HS-5 (cell line): ENCODE data around the gene NUTF2.
A peak's percentile ranks its signal among the peaks of the same experiment; 100 is the strongest.

Experiments used
- DNase-seq: peaks from one replicate; pipeline ENCODE4 v3.0.0-alpha.2; 2012; ENCODE audit warnings: low read depth

NUTF2 gene

DNA sequence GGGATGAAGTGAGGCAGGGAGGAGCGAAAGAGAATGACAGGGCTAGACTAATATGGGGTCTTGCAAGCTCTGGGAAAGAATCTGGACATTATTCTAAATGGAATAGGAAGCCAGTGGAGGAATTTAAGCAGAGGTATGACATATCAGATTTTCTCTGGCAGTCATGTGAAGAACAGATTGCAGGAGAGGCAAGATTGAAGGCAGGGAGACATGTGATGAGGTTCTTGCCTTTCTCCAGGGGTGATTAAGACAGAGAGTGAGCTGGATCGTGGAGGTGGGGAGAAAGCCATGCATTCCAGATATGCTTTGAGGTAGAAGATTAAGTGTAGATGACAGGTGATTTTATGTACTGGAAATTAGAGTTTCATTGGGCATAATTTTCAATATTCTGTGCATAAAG lies 8.9 kb upstream of the NUTF2 start:
- DNase-seq = no peak

DNA sequence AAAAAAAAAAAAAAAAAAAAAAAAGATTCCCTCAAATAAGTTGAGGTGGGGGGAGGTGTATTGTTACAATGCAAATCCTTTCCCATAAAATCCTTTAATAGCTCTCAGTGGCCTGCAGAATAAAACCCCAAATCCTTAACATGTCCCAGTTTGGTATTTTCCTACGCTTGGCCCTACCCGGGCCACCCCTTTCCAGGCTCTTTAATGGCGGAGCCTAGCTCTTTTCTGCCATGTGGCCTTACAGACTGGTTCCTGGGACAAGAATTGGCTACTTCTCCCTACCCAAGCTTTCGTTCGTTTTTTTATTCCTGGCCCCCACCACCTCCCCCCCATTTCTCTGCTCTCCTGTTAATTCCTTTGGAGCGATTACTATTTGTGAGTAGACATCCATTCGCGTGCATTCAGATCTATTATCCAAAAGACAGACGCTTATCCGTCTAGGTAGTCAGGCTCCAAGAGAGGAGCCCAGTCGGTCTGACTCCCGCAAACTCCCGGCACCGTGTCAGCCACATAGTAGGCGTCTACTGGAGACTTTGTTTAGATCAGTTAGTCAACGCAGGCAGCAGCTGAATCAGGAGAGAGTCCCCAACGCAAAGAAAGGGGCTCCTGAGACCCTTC lies 5.4 kb upstream of the NUTF2 start:
- no peak for DNase-seq

DNA sequence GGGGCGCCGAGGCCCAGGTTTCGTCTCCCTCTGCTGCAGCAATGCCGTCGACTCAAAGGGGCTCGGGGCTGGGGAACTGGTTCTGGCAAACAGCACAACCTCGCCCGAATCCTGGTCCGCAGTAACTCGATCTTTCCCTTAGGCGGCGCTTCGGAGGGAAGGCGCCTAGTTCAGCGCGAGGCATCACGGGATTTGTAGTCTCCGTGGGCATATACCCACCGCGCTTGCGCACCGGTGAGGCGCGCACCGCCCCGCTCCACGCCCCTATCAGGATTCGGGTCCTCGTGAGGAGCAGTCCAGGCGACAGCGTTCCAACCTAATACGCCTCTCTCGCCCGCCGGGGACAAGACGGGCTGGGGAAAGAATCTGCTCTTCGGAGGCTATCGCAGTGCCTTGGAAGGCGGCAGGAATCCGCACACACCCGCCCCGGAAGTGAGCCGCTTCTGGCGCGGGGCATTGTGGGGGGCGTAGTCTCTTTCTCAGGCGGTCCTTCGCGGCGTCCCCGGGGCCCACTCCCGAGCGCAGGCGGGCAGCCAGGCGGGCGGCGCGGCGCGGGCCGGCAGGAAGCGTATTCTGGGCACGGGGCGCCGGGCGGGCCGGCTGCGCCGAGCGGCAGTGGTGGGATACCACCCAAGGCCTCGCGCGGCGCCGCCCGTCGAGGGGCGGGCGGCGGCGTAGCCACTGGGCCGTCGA lies 4.8 kb upstream of the NUTF2 start, which contains the start of gene THAP11:
TSS of gene THAP11 (plus strand) at position 505 of the 693 bp plus-strand sequence. CDS start 235 bp downstream, outside the sequence.
- DNase-seq = peak; percentile 86

DNA sequence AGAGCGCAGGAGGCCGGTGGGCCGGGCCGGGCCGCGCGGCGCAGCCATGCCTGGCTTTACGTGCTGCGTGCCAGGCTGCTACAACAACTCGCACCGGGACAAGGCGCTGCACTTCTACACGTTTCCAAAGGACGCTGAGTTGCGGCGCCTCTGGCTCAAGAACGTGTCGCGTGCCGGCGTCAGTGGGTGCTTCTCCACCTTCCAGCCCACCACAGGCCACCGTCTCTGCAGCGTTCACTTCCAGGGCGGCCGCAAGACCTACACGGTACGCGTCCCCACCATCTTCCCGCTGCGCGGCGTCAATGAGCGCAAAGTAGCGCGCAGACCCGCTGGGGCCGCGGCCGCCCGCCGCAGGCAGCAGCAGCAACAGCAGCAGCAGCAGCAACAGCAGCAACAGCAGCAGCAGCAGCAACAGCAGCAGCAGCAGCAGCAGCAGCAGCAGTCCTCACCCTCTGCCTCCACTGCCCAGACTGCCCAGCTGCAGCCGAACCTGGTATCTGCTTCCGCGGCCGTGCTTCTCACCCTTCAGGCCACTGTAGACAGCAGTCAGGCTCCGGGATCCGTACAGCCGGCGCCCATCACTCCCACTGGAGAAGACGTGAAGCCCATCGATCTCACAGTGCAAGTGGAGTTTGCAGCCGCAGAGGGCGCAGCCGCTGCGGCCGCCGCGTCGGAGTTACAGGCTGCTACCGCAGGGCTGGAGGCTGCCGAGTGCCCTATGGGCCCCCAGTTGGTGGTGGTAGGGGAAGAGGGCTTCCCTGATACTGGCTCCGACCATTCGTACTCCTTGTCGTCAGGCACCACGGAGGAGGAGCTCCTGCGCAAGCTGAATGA lies 4.0 kb upstream of the NUTF2 start:
- no peak for DNase-seq

DNA sequence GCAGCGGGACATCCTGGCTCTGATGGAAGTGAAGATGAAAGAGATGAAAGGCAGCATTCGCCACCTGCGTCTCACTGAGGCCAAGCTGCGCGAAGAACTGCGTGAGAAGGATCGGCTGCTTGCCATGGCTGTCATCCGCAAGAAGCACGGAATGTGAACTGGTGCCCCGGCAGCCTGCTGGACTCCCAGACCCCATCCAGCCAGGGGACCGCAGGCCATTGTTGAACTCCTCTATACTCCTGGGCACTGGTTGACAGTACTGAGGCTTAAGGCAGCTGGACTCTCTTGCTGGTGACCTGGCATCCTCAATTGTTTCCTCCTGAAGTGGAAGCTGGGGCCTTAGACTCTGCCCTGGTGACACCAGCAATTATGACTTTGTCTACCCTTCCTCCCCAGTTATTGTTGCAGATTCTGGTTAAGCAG lies 3.4 kb upstream of the NUTF2 start:
- DNase-seq = no peak

DNA sequence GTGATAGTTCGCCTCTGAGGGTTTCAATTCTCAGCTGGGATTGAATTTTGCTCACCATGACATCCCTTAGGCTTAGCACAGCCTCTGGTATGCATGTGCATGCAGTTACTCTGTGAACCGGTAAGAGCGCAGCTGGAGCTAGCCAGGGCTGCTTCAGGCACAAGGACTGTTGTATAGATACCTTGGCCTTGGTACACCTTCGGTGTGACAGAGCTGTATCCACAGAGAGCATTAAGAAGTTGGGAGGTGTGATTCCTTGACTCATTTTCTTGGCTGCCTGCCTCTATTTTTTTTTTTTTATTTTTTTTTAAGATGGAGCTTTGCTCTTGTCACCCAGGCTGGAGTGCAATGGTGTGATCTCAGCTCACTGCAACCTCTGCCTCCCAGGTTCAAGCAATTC lies 2.2 kb upstream of the NUTF2 start:
- DNase-seq = no peak

DNA sequence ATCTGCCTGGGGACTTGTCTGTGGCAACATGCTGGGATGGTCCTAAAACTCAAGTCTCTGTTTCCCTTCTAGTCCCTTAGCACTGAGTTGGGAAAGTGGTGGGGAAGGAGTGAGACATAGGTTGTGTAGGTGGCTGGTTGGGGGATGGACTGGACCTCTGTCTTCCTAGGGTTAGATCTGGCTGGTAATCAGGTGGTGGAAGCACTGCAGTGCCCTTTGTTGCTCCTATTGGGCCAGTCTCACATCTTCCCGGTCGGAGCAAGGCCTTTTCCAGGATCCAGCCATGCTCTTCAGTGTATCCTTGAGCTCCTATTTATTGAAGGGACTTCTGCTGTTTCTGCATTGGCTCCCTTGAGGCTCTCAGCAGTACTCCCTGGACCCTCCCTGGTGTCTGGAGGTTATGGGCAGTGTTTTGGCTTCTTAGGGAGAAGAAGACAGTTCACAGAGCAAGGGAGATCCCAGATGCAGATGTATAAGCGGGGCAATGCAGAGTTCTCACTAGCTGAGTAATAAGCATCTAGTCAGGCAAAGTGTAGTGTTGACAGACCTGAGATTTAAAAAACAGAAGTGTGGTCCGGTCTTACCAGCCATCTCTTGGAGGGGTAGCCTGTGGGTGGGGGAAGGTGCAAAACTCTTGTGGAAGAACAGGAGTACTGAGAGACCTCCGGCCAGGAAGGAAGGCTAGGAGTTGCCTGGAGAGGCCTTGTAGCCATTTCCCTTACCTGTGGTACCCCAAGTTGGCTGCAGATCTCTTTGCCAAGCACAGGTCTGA lies 1.3 kb upstream of the NUTF2 start:
- DNase-seq = no peak

DNA sequence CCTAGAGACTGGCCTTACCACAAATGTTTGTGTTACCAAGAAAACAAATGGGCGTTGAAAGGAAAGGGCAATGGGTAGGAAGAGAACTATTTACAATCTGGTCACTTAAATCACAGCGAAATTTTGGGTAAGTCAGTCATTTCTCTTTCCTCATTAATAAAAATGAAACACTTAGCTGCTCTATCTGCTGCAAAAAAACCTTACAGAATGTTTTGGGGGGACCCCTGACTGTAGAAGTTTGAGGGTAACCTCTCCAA lies 742 bp upstream of the NUTF2 start:
- no peak for DNase-seq

DNA sequence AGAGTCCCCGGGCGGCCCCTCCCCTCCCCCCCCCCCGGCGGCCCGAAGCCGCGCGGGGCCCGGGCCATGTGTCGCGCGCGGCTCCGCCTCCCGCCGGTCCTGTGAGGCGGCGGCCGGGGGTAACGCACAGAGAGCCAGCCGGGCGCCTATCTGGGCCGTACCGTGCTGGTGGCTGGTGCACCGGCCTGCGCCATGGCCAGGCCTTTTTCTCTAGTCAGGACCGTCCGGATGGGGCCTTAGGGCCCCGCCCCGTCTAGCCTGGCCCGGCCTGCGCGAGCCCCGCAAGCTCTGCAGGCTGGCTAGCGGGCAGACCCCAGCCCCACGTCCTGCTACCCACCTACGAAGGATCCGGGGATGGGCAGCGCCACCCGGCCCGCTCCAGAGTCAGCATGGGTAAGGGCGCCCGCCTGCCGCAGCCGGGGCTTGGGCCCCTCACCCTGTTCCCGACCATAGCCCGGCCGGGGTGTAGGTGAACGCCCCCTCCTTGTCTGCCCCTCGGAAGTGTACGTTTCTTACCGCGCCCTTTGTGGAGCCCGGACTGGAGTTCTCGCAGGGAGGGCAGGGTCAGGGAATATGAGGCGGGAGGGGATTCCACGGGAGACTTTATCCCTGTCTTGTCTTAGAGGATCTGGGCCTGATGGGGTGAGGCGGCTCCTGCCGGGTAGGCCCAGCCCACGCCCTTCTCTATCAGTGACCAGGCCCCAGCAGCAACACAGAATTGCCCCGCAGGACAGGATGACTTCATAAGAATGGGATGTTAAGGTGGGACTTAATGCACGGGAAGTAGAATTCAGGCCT lies 530 bp downstream of the NUTF2 start, which contains the start of gene CENPT:
TSS of gene CENPT (minus strand) at position 630 of the 798 bp plus-strand sequence. CDS start 13,834 bp downstream, outside the sequence.
- DNase-seq = no peak

DNA sequence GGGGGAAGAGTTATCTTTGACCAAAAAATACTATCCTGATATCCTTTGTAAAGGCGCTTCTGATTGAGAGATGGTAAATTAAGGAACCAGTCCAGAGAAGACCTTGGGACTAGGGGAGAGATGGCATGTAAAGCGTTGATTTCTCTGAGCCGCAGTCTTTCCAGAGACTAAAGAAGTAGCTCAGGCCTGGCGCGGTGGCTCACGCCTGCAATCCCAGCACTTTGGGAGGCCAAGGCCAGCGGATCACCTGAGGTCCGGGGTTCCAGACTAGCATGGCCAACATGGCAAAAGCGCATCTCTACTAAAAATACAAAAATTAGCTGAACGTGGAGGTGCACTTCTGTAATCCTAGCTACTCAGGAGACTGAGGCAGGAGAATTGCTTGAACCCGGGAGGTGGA lies 1.4 kb downstream of the NUTF2 start:
- no peak for DNase-seq

DNA sequence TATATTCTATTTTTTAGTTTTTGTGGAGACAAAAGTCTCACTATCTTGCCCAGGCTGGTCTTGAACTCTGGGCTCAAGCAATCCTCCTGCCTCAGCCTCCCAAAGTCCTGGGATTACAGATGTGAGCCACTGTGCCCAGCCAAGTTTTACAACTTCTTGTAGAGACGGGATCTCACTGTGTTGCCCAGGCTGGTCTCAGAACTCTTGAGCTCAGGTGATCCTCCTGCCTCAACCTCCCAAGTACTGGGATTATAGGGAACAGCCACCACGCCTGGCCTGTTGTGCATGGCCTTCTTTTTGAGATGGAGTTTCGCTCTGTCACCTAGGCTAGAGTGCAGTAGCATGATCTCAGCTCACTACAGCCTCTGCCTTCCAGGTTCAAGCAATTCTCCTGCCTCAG lies 6.9 kb downstream of the NUTF2 start:
- DNase-seq = no peak

DNA sequence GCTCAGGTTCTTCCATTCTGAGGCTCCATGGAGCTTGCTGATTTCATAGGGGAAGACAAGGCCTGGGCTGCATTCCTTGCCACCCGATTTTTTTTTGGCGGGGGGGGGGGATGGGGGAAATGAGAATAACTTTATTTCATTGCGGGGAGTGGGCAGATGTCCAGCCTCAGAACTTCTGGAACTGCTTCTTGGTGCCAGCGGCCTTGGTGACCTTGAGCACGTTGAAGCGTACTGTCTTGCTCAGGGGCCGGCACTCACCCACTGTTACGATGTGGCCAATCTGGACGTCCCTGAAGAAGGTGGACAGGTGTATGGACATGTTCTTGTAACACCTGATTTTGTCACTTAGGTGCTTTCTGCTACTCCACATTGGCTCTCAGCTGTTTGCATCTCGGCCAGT lies 9.1 kb downstream of the NUTF2 start:
- DNase-seq = no peak

DNA sequence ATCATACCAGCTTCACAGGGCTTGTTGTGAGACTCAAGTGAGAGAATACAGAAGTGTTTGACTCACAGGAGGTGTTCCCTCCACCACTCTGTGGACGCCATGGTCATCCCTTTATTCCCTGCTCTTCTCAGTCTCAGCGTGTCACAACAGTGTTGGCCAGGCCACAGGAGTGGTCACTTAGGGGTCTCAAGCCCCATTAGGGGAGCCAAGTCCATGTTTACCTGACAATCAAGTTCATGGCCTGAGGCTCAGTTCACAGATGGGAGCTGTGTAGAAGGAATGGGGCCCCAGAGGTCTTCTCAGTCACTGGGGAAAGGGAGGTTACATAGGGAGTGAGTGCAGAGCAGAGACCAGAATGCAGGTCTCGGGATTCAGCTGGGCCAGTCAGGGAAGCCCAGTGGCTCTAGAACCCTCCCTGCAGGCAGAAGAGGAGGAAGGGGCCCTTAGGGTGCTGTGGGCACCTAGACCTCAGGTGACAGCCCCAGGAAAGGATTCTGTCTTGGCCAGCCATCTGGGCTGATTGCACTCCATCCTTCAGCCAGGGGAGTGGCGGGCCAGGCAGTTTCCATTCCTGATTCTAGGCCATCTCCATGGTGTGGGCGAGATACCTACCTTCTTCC lies 10.3 kb downstream of the NUTF2 start:
- no peak for DNase-seq

DNA sequence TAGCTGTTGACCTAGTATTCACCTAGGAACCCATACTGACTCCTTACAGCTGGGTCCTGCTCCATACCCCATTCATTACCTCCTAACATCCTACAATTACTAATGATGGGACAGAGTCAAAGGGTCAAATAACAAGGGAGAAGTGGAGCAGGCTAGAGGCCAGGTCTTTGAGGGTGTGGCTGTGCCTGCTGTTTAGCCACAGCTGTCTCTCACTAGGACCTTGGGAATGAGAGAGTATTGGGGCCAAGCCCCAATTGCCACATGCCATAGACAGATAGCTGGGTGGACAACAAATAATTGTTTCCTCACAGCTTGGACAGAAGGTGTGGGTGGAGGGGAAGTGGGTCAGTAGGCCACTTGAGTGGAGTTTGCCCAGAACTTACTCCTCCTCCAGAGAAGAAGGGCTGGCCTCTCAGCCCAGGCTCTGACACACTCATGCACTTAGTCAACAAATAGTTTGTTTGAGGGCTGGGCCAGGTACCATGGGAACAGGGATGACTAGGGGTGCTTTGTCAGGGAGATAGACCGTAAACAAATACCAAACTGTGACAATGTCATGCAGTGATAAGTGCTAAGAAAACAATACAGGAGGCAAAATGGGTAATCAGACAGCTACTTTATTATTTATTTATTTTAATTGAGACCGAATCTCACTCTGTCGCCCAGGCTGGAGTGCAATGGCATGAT lies 11.0 kb downstream of the NUTF2 start:
- peak; percentile 91 for DNase-seq

DNA sequence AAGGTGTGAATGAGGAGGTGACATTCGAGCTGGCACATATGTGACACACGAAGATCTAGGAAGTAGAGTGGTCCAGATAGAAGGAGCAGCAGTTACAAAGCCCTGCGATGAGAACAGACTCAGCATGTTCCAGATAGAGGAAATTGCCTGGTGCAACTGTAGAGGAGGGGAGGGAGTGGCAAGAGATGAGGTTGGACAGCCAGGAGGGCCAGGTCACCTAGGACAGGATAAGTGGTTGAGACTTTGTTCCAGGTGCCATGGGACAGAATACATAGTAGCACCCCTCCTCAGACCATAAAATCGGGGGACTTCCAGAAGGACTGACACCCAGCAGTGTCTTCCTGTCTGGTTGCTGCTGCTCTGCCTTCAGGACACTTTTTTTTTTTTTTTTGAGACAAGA lies 11.8 kb downstream of the NUTF2 start:
- no peak for DNase-seq

DNA sequence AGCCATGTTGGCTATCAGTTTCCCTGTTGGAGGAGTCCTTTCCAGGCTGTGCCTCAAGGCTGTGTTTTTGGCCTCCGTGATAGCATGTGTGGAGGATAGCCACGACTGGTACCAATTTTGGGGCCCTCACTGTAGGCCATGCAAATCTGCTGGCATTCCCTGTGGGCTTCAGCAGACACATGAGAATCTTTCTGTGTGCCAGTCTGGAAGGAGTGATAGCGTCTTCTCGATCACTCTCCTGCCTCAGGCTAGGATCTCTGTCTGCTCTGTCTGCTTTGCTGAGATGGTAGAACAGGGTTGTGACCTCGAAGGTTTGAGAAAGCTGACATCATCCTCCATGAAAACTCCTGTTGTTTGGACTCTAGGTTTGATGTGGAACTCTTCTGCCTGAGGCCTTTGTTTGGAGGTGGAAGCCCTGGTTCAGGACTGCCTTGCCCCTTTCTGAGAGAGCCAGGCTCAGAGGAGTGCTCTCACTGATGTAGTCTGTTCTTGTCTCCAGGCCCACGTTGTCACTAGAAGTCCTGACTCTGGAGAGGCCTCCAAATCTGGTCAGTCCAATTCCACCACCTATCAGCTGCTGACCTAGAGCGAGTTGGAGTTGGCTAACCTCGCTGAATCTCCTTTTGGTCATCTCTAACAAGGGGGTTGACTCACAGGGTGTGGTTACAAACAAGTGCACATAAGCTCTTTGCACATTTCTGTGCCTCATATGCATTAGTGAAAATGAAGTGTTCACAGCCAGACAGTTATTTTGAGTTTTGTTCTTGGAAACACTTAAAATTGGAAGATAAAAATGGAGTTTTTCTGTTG lies 14.1 kb downstream of the NUTF2 start:
- DNase-seq = no peak

DNA sequence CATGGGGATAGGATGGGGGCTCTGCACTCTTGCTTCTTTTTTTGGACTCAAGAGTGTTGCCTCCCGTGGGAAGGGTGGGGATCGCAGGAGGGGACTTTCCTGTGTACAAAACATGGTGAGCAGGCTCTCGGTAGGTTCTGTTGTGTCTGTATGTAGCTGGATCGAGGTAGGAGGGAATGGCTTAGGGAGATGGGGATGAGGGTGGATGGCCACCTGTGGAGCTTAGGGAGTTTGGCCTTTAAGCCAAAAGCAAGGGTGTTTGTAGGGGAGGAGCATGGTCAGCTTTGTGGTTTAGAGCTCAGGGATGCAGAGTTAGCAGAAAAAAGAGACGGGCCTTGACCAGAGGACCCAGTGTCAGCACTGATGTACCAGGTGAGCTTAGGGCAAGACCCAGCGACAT lies 15.1 kb downstream of the NUTF2 start:
- DNase-seq = no peak

DNA sequence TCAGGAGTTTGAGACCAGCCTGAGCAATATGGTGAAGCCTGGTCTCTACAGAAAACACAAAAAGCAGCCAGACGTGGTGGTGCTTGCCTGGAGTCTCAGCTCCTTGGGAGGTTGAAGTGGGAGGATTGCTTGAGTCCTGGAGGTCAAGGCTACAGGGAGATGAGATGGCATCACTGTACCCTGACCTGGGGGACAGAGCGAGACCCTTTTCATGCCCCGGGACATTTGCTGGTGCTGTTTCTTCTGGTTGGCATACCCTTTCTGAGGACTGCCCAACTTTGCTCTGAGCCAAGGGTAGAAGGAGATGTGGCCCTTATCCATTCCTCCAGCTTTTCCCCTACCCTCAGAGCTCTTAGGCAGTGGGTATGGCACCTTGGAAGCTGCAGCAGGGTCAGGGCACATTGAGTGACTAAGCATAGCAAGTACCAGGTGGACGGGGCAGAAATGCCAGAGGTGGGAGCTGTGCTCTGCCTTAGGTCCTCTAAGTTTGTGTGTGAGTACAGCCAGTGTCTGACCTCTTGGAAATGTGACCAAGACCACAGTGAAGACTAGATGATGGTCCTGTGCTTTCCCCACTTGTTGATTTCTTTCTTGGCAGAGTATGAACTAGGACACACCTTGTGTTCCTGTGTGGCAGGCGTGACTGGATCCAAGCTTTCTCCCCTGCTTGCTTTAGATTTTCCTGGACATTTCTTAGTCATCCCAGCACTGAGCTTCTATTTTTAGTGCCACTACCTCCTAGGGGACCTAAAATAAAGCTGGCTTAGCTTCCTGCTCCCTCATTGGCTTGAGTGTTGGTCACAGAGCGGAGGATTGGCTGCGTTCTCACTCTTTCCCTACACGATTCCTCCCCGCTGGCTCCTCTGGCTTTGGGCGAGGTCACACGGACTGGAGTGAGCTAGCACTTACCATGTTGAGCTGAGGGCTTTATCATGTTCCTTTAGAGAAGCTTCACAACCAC lies 16.2 kb downstream of the NUTF2 start:
- DNase-seq = no peak
